Measurements from ENCODE around the gene AK4. TPM values are rescaled to one million over a fixed set of nuclear protein-coding genes. Genes with fewer than 3 reads are reported as not detected.

Gene AK4
- total RNA-seq, 1 donor from 2014 or later = 23.4 TPM

DNA sequence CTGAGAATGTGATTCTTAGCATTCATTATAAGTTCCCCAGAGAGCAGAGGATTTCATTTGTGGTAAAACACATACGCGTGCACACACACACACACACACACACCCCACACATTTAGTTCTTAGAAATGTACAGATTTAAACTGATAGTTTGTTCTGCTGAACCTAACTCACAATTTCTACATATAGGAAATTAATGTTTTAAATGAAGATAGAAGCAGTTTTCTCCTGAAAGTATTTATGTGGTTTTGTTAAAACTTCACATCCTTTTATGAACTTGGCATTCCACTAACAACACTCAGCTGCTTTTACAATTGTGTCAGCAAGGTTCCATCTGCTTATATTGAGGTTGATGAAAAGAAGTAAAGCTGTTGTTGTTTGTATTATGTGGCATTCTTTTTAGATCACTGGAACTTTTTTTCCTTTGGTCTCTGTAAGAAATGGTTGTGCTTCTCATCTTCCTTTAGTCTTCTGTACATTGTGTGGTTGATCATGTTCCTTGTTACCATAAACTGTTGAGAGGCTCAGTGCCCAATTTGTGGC lies 41.6 kb downstream of the AK4 start:
- Mint-ChIP-seq H3K27ac (ENCODE audit: unreplicated experiment) (no peak overlapping the region), H3K4me3 (ENCODE audit: unreplicated experiment) (no peak overlapping the region), H3K36me3 (ENCODE audit: unreplicated experiment) (peaks cover 12% of the 10 kb centered on the region), H3K9me3 (ENCODE audit: unreplicated experiment) (no peaks in the 10 kb centered on the region), H3K4me1 (ENCODE audit: unreplicated experiment) (peaks cover 4% of the 10 kb centered on the region), H3K27me3 (ENCODE audit: unreplicated experiment) (peaks cover 2% of the 10 kb centered on the region)
- TF ChIP-seq, protein P1, sequence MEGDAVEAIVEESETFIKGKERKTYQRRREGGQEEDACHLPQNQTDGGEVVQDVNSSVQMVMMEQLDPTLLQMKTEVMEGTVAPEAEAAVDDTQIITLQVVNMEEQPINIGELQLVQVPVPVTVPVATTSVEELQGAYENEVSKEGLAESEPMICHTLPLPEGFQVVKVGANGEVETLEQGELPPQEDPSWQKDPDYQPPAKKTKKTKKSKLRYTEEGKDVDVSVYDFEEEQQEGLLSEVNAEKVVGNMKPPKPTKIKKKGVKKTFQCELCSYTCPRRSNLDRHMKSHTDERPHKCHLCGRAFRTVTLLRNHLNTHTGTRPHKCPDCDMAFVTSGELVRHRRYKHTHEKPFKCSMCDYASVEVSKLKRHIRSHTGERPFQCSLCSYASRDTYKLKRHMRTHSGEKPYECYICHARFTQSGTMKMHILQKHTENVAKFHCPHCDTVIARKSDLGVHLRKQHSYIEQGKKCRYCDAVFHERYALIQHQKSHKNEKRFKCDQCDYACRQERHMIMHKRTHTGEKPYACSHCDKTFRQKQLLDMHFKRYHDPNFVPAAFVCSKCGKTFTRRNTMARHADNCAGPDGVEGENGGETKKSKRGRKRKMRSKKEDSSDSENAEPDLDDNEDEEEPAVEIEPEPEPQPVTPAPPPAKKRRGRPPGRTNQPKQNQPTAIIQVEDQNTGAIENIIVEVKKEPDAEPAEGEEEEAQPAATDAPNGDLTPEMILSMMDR (IDR thresholded peaks at IDR 0.05) = no peak
- no peak for DNase-seq (ENCODE audit: extremely low spot score, unreplicated experiment)

DNA sequence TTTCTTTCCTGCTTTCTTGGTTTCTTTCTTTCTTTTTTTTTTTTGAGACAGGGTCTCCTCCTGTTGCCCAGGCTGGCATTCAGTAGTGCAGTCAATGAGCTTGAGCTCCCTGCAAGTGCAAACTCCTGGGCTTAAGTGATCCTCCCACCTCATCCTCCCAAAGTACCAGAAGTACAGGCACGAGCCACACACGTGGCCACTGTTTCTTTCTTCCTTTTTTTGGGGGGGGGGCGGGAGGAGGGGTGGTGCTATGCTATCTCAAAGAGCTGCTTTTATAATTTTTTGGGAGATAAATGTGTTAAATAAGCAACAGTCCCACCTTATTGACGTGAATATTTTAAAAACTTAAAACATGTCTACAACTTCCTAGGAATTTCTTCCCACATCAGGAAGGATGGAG lies 42.2 kb downstream of the AK4 start:
- TF ChIP-seq, protein P1 (IDR thresholded peaks at IDR 0.05) = no peak
- DNase-seq (ENCODE audit: extremely low spot score, unreplicated experiment) = no peak
- Mint-ChIP-seq H3K27ac (ENCODE audit: unreplicated experiment) (peak overlapping the region; percentile 55), H3K36me3 (ENCODE audit: unreplicated experiment) (peaks cover 12% of the 10 kb centered on the region), H3K27me3 (ENCODE audit: unreplicated experiment) (peaks cover 2% of the 10 kb centered on the region), H3K4me1 (ENCODE audit: unreplicated experiment) (peaks cover 4% of the 10 kb centered on the region), H3K4me3 (ENCODE audit: unreplicated experiment) (no peak overlapping the region), H3K9me3 (ENCODE audit: unreplicated experiment) (no peaks in the 10 kb centered on the region)

DNA sequence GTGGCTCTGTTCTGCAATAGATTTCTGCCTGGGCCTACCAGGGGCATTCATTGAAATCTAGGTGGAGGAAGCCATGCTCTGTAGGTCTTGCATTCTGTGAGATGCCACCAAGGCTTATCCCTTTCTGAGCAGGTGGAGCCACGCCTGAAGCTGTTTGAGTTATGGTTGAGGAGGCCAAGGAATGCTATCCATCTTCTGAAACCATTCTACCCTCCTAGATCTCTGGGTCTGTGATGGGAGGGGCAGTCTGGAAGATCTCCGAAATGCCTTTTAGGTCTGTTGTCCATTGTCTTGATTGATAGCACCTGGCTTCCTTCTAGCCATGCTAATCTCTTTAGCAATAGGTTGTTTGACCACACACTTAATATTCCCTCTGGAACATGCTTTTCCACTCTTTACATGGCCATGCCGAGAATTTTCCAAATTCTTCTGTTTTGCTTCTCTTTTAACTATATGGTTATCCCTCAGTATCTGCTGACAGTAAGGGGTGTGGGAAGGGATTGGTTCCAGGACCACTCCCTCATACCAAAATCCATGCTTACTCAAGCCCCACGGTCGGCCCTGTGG lies 45.2 kb downstream of the AK4 start:
- H3K9me3 Mint-ChIP-seq (ENCODE audit: unreplicated experiment) = no peaks in the 10 kb centered on the region
- H3K36me3 Mint-ChIP-seq (ENCODE audit: unreplicated experiment) = peaks cover 17% of the 10 kb centered on the region
- TF ChIP-seq, protein P1 (IDR thresholded peaks at IDR 0.05) = no peak
- H3K27me3 Mint-ChIP-seq (ENCODE audit: unreplicated experiment) = peaks cover 2% of the 10 kb centered on the region
- no peak for DNase-seq (ENCODE audit: extremely low spot score, unreplicated experiment)
- H3K27ac Mint-ChIP-seq (ENCODE audit: unreplicated experiment) = no peak overlapping the region
- H3K4me3 Mint-ChIP-seq (ENCODE audit: unreplicated experiment) = no peak overlapping the region
- H3K4me1 Mint-ChIP-seq (ENCODE audit: unreplicated experiment) = peaks cover 15% of the 10 kb centered on the region

DNA sequence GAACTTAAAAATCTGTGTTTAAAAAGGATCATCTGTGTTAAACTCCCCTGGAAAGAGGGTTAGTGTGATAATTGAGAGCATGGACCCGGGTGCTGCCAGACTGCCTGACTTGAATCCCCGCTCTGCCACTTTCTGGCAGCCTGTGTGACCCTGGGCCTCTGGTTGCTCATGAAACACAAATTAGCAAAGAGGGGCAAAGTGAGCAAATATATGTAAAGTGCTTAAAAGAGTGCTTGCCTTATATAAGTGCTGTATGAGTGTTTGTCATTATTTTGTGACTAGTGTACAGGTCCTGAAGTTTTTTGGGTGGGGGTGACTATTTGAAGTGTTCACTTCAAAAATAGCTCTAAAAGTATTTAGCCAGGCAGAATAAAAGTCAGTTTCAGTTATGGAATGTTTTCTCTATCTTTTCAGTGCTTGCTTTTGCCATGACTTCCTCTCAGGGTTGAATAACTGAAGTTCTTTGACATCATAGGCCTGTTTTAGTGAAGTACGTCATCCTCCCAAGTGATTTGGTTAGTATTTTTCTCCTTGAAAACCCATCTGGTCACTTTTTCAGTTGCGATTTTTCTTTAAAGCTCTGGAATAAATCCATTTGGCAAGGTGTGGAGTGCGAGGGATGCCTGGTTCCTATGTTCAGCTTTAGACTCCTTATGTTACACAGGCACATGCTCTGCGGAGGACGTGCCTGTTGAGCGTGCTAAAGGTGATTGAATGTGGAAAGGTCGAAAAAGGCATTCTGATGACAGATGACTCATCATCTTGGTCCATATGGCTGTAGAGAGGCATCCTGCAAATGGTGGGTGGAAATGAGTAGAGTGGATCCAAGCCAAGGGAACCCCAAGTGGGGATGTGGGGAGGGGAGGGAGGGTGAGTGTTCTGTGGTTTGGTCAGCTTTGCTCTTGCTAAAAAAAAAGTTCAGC lies 47.8 kb downstream of the AK4 start:
- Mint-ChIP-seq H3K4me3 (ENCODE audit: unreplicated experiment) (no peak overlapping the region), H3K27me3 (ENCODE audit: unreplicated experiment) (peaks cover 2% of the 10 kb centered on the region), H3K36me3 (ENCODE audit: unreplicated experiment) (peaks cover 18% of the 10 kb centered on the region), H3K4me1 (ENCODE audit: unreplicated experiment) (peaks cover 14% of the 10 kb centered on the region), H3K27ac (ENCODE audit: unreplicated experiment) (peak overlapping the region; percentile 76), H3K9me3 (ENCODE audit: unreplicated experiment) (no peaks in the 10 kb centered on the region)
- DNase-seq (ENCODE audit: extremely low spot score, unreplicated experiment) = no peak
- TF ChIP-seq, protein P1 (IDR thresholded peaks at IDR 0.05) = no peak

DNA sequence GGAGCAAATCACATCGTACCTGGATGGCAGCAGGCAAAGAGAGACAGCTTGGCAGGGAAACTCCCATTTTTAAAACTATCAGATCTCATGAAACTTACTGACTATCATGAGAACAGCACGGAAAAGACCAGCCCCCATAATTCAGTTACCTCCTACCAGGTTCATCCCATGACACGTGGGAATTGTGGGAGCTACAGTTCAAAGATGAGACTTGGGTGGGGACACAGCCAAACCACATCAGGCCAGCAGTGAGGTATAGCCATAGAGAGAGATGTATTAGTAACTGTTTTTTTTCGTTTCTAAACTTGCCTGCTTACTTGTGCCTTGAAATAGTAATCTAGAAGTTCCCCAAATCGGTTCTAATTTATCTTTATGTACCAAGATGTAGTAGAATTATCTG lies 48.9 kb downstream of the AK4 start:
- Mint-ChIP-seq H3K36me3 (ENCODE audit: unreplicated experiment) (peaks cover 16% of the 10 kb centered on the region), H3K9me3 (ENCODE audit: unreplicated experiment) (no peaks in the 10 kb centered on the region), H3K4me3 (ENCODE audit: unreplicated experiment) (no peak overlapping the region), H3K4me1 (ENCODE audit: unreplicated experiment) (peaks cover 14% of the 10 kb centered on the region), H3K27ac (ENCODE audit: unreplicated experiment) (no peak overlapping the region), H3K27me3 (ENCODE audit: unreplicated experiment) (peaks cover 6% of the 10 kb centered on the region)
- no peak for DNase-seq (ENCODE audit: extremely low spot score, unreplicated experiment)
- TF ChIP-seq, protein P1 (IDR thresholded peaks at IDR 0.05) = no peak
